Left lung (tissue), 10 donors: ENCODE measurements around the gene BLOC1S4. TPM values are rescaled to one million over a fixed set of nuclear protein-coding genes. Genes with fewer than 3 reads are reported as not detected.

ENCODE experiments used
- ATAC-seq: fragments of 200-7000 bp; cut with Tn5 transposase; one replicate; pipeline ENCODE4 v1.9.1; 2020; ENCODE audit warnings: moderate library complexity
- DNase-seq, 4 donors: peaks; one replicate each; pipeline ENCODE4 v3.0.0-alpha.2; 2013 to 2020
- H3K27ac ChIP-seq, 2 donors: fragments of 200-600 bp; sonication (generic) in 1 of 2; one replicate each; pipeline versions ENCODE4 v1.5.0 to v1.8.0; 2020 to 2021
- H3K27me3 ChIP-seq, 2 donors: fragments of 200-600 bp; sonication (generic) in 1 of 2; one replicate each; pipeline versions ENCODE4 v1.5.0 to v1.8.0; 2020 to 2021
- H3K36me3 ChIP-seq, 2 donors: fragments of 200-600 bp; sonication (generic) in 1 of 2; one replicate each; pipeline versions ENCODE4 v1.5.0 to v1.8.0; 2020 to 2021
- H3K4me1 ChIP-seq, 2 donors: fragments of 200-600 bp; one replicate each; pipeline ENCODE4 v1.8.0; 2021
- H3K4me3 ChIP-seq, 2 donors: fragments of 200-600 bp; sonication (generic) in 1 of 2; one replicate each; pipeline versions ENCODE4 v1.5.0 to v1.8.0; 2020 to 2021; ENCODE audit warnings: mild to moderate bottlenecking in 1 of 2
- H3K9me3 ChIP-seq, 2 donors: fragments of 200-600 bp; sonication (generic) in 1 of 2; one replicate each; pipeline versions ENCODE4 v1.5.0 to v1.8.0; 2020 to 2021
- CTCF ChIP-seq, 2 donors: fragments of 200-600 bp; sonication (generic) in 1 of 2; IDR thresholded peaks; one replicate each; pipeline versions ENCODE4 v1.5.0 to v1.8.0; 2021; ENCODE audit warnings: antibody characterized with exemption in 2 of 2
- intact Hi-C, 2 donors: fragments of 100-400 bp; cut with DNase I; formaldehyde crosslinking; loops; one replicate each; pipeline versions ENCODE4 v1.11.2 to v1.14.2; 2022
- polyA plus RNA-seq, 6 donors: library from polyadenylated mRNA; unstranded; fragments of 120-200 nt; gene quantifications; one replicate each; pipeline ENCODE4 v1.2.1, GENCODE V29; 2013; ENCODE audit not compliant: insufficient read length in 6 of 6
- total RNA-seq, 2 donors: library from RNA; stranded (reverse); fragmentation: NEBNext Ultra II Directional; extraction: Animal tissue kit (Norgen Biotek cat#: 25700); gene quantifications; one replicate each; pipeline ENCODE4 v1.2.1, GENCODE V29; 2021
- donor health status: DM: no; HTN: yes; CAD: no.
- donor health status: DM: no; HTN: no; CAD: no.

The BLOC1S4 gene
- total and polyA plus RNA-seq, 8 donors = 9.0 to 12.8 (median 10.9) TPM

- DNase-seq (no peak), ATAC-seq (no peak)
- Histone ChIP-seq H3K27me3 (no peaks in the 10 kb centered on the region), H3K36me3 (peaks cover 0 to 19% of the 10 kb centered on the region in 2 donors), H3K9me3 (no peaks in the 10 kb centered on the region), H3K4me3 (no peak overlapping the region), H3K4me1 (peaks cover 20 to 46% of the 10 kb centered on the region in 2 donors), H3K27ac (no peak overlapping the region)
- TF ChIP-seq CTCF (IDR thresholded peaks at IDR 0.05) = no peak
- intact Hi-C loops = no loop called here
Observed at GRCh38 chr4:6703786-6704185, 12.2 kb upstream of the BLOC1S4 start.

GRCh38 chr4:6705646-6706045, 10.3 kb upstream of the BLOC1S4 start:
- no peak for TF ChIP-seq CTCF (IDR thresholded peaks at IDR 0.05)
- intact Hi-C loops = no loop called here
- ATAC-seq = no peak
- no peak overlapping the region for H3K4me3 ChIP-seq
- peaks cover 0 to 19% of the 10 kb centered on the region in 2 donors for H3K36me3 ChIP-seq
- no peak for DNase-seq
- H3K4me1 ChIP-seq = peaks cover 26 to 56% of the 10 kb centered on the region in 2 donors
- H3K27ac ChIP-seq = no peak overlapping the region
- no peaks in the 10 kb centered on the region for H3K27me3 ChIP-seq
- no peaks in the 10 kb centered on the region for H3K9me3 ChIP-seq

GRCh38 chr4:6706173-6706572, 9.8 kb upstream of the BLOC1S4 start:
- peaks cover 26 to 62% of the 10 kb centered on the region in 2 donors for H3K4me1 ChIP-seq
- no peaks in the 10 kb centered on the region for H3K27me3 ChIP-seq
- peaks cover 0 to 19% of the 10 kb centered on the region in 2 donors for H3K36me3 ChIP-seq
- DNase-seq = no peak
- intact Hi-C loops = no loop called here
- ATAC-seq = no peak
- H3K27ac ChIP-seq = no peak overlapping the region
- no peak overlapping the region for H3K4me3 ChIP-seq
- TF ChIP-seq CTCF (IDR thresholded peaks at IDR 0.05) = no peak
- no peaks in the 10 kb centered on the region for H3K9me3 ChIP-seq

GRCh38 chr4:6709230-6710114, 6.5 kb upstream of the BLOC1S4 start, which contains the start of gene MRFAP1L1:
Gene MRFAP1L1 (minus strand): TSS chr4:6709865. CDS start chr4:6709629, 236 bp downstream.
- intact Hi-C loops = no loop called here

More at GRCh38 chr4:6709230-6710114, 6.5 kb upstream of the BLOC1S4 start, which contains the start of gene MRFAP1L1:
- Histone ChIP-seq H3K9me3 (no peaks in the 10 kb centered on the region), H3K27me3 (no peaks in the 10 kb centered on the region), H3K4me1 (peaks cover 26 to 57% of the 10 kb centered on the region in 2 donors), H3K36me3 (peaks cover 0 to 10% of the 10 kb centered on the region in 2 donors), H3K4me3 (peak within 1 kb of the TSS; percentile 94 to 97), H3K27ac (peak within 1 kb of the TSS; percentile 89 to 91)
- DNase-seq (peak; percentile 92 to 97 (median 96)), ATAC-seq (peak; percentile 98)
- TF ChIP-seq CTCF (IDR thresholded peaks at IDR 0.05) = no peak
